Mononuclear cell (primary cell): ENCODE data around the gene FDX1. TPM values are rescaled to one million over a fixed set of nuclear protein-coding genes. Genes with fewer than 3 reads are reported as not detected.
"Not testable (repeated sequence)": the region's sequence is repeated elsewhere in the genome, so short reads cannot be mapped to it uniquely, and the experiment has no call there.

ENCODE experiments used
- H3K27me3 ChIP-seq: 2 replicates; pipeline ENCODE4 v1.6.0; 2011; ENCODE audit warnings: low read length, control low read depth; ENCODE audit not compliant: insufficient read depth
- H3K4me1 ChIP-seq: 2 replicates; pipeline ENCODE4 v1.5.1; 2011; ENCODE audit warnings: mild to moderate bottlenecking, low read length, control low read depth; ENCODE audit not compliant: insufficient read depth
- H3K4me3 ChIP-seq: 2 replicates; pipeline ENCODE4 v1.5.1; 2011; ENCODE audit warnings: mild to moderate bottlenecking, low read length, moderate library complexity
- H3K9me3 ChIP-seq: 2 replicates; pipeline ENCODE4 v1.5.1; 2011; ENCODE audit warnings: low read depth, mild to moderate bottlenecking, control low read depth, low read length
- total RNA-seq: library from RNA; depleted of rRNA; stranded (reverse); fragments of >200 nt; gene quantifications from one replicate; pipeline ENCODE4 v1.2.3, GENCODE V29; 2012

FDX1 gene, protein sequence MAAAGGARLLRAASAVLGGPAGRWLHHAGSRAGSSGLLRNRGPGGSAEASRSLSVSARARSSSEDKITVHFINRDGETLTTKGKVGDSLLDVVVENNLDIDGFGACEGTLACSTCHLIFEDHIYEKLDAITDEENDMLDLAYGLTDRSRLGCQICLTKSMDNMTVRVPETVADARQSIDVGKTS
- total RNA-seq, result 13.7 TPM

DNA sequence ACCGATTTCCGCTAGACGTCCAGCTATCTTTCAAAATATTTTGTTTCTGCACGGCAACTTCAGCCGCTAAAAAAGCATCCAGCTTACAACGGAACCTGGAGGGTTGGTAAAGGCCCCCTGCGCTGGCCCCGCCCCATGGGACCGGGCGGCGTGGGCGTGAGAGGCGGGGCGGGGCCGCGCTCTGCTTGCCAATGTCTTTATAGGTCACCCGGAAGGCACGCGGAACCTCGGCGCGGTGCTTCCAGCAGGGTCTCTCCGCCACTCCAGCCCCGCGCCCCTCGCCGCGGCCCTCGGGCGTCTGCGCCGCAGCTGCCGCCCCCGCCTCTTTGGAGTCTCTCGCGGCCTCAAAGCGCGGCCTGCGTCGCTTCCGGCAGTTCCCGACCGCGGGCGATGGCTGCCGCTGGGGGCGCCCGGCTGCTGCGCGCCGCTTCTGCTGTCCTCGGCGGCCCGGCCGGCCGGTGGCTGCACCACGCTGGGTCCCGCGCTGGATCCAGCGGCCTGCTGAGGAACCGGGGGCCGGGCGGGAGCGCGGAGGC is at the start of gene FDX1:
Gene FDX1, plus strand, starts transcription at position 218 of the 536 bp plus-strand sequence. Its CDS starts 173 bp downstream, at position 391.
- Histone ChIP-seq H3K27me3 (no peaks in the 10 kb centered on the region), H3K4me3 (peak within 1 kb of the TSS; percentile 53), H3K9me3 (no peaks in the 10 kb centered on the region), H3K4me1 (peaks cover 34% of the 10 kb centered on the region)

DNA sequence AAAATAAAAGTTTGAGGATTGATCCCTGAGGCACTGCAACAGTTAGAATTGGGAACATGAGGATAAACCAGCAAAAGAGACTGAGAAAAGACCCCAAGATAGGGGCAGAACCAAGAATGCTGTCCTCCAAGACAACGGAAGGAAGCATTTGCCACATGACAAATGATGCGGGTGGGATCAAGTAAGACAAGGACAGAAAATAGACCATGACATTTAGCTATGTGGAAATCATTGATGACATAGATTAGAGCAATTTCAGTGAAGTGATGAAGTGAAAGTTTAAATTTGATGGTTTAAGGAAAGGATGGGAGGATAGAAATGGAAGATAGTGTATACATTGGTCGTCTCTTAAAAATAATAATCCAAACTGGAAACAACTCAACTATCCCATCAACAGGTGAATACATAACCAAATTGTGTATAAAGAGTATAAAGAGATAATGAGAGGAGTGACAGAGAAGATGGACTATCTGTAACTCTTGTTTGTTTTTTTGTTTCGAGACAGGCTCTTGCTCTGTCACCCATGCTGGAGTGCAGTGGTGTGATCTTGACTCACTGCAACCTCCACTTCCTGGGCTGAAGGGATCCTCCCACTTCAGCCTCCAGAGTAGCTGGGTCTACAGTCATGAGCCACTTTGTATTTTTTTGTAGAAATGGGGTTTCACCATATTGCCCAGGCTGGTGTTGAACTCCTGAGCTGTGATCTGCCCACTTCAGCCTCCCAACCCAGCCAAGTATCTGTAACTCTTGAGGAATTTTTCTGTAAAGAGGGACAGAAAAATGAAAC is 48.7 kb upstream of the FDX1 start:
- Histone ChIP-seq H3K4me3 (no peak overlapping the region), H3K9me3 (no peaks in the 10 kb centered on the region), H3K4me1 (peaks cover 8% of the 10 kb centered on the region), H3K27me3 (no peaks in the 10 kb centered on the region)

DNA sequence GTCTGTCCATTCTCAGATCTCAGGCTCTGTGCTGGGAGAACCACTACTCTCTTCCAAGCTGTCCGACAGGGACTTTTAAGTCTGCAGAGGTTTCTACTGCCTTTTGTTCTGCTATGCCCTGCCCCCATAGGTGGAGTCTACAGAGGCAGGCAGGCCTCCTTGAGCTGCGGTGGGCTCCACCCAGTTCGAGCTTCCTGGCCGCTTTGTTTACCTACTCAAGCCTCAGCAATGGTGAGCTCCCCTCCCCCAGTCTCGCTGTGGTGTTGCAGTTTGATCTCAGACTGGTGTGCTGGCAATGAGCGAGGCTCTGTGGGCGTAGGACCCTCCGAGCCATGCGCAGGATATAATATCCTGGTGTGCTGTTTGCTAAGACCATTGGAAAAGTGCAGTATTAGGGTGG is 41.5 kb upstream of the FDX1 start:
- H3K4me3 ChIP-seq, H3K9me3 ChIP-seq, H3K27me3 ChIP-seq, H3K4me1 ChIP-seq: not testable (repeated sequence)

DNA sequence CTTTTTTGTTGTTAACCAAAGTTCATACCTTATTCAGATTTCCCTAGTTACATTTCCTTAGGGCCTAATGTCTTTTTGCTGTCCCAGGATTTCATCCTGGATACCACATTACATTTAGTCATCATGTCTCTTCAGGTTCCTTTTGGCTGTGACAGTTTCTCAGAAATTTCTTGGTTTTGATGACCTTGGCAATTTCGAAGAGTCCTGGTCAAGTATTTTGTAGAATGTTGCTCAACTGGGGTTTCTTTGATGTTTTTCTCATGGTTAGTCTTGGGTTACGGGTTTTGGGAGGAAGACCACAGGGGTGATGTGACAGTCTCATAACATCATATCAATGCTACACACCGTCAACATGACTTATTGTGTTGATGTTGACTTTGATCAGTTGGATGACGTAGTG is 39.8 kb upstream of the FDX1 start:
- Histone ChIP-seq H3K4me3 (no peak overlapping the region), H3K4me1 (no peaks in the 10 kb centered on the region), H3K9me3 (no peaks in the 10 kb centered on the region), H3K27me3 (no peaks in the 10 kb centered on the region)

DNA sequence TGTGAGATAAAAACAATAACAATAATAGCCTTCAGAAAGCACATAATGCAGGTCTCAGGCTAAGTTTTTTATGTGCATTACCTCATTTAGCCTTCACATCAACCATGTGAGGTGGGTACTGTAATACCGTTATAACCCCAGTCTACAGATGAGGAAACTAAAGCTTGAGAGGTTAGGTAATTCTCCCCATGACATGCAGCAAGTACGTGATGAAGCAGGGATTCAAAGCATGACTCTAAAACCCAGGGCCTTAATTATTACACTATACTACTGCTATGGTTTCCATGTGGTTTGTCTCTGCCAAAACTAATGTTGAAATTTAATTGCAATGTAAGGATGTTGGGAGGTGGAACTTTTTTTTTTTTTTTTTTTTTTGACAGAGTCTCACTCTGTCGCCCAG is 37.7 kb upstream of the FDX1 start:
- Histone ChIP-seq H3K4me1 (no peaks in the 10 kb centered on the region), H3K27me3 (no peaks in the 10 kb centered on the region), H3K4me3 (no peak overlapping the region), H3K9me3 (no peaks in the 10 kb centered on the region)

DNA sequence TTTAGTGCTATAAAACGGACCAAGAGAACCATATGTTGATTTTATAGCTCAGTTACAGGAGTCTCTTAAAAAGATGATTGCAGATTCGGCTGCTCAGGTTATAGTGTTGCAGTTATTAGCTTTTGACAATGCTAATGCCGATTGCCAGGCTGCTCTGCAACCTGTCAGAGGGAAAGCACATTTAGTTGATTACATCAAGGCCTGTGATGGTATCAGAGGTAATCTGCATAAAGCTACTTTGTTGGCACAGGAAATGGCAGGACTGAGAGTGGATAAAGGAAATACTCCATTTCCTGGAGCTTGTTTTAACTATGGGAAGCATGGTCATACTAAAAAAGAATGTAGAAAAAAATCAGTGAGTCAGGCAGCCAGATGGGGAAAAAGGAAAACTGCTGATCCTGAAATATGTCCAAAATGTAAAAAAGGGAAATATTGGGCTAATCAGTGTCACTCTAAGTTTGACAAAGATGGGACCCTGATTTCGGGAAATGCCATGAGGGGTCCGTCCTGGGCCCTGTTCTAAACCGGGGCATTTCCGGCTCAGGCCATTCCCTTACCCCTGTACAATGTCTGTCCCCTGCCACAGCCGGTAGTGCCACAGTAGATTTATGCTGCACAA is 32.0 kb upstream of the FDX1 start:
- H3K9me3 ChIP-seq, H3K4me3 ChIP-seq, H3K4me1 ChIP-seq, H3K27me3 ChIP-seq: not testable (repeated sequence)

DNA sequence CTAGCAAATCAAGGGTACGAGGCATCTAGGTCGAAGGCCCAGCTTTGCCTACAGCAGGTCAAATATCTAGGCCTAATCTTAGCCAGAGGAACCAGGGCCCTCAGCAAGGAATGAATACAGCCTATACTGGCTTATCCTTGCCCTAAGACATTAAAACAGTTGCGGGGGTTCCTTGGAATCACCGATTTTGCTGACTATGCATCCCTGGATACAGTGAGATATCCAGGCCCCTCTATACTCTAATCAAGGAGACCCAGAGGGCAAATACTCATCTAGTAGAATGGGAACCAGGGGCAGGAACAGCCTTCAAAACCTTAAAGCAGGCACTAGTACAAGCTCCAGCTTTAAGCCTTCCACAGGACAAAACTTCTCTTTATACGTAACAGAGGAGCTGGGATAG is 26.2 kb upstream of the FDX1 start:
- H3K4me3 ChIP-seq, H3K27me3 ChIP-seq, H3K9me3 ChIP-seq, H3K4me1 ChIP-seq: not testable (repeated sequence)

DNA sequence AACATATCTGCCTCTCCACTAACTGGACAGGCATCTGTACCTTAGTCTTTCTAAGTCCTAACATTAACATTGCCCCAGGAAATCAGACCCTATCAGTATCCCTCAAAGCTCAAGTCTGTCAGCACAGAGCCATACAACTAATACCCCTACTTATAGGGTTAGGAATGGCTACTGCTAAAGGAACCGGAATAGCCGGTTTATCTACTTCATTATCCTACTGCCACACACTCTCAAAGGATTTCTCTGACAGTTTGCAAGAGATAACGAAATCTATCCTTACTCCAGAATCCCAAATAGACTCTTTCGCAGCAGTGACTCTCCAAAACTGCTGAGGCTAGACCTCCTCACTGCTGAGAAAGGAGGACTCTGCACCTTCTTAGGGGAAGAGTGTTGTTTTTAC is 24.1 kb upstream of the FDX1 start:
- not testable (repeated sequence) for H3K27me3 ChIP-seq, H3K9me3 ChIP-seq, H3K4me1 ChIP-seq, H3K4me3 ChIP-seq

DNA sequence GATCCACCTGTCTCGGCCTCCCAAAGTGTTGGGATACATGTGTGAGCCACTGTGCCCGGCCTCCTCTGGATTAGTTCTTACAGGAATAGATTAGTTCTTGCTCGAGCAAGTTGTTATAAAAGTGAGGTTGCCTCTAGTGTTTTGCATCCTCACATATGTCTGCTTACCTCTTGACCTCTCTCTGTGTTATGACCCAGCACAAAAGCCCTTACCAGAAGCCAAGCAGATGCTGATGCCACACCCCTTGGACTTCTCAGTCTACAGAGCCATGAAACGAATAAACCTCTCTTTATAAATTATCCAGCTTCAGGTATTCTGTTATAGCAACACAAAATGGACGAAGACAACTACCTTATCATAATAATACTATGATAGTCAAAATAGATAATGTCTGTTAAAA is 22.4 kb upstream of the FDX1 start:
- no peak overlapping the region for H3K4me3 ChIP-seq
- no peaks in the 10 kb centered on the region for H3K9me3 ChIP-seq
- peaks cover 12% of the 10 kb centered on the region for H3K4me1 ChIP-seq
- no peaks in the 10 kb centered on the region for H3K27me3 ChIP-seq

DNA sequence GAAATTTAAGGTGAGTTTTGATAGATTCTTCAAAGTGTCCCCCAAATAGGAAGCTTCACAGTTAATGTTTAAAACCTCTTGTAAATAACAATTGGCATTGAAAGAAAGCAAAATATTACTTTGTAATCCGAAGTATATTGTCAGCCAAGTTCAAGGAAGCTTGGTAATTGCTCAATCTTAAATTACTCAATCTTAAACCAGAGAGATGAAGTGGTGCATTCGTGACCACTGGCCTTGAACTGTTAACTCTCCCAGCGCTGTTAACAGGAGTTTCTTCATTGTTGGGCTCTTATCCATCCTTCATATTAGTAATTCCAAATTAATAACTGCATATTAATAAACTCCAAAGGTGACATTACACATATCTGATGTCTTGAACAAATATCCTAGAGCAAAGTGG is 20.6 kb upstream of the FDX1 start:
- Histone ChIP-seq H3K4me3 (no peak overlapping the region), H3K4me1 (peaks cover 12% of the 10 kb centered on the region), H3K9me3 (no peaks in the 10 kb centered on the region), H3K27me3 (no peaks in the 10 kb centered on the region)

DNA sequence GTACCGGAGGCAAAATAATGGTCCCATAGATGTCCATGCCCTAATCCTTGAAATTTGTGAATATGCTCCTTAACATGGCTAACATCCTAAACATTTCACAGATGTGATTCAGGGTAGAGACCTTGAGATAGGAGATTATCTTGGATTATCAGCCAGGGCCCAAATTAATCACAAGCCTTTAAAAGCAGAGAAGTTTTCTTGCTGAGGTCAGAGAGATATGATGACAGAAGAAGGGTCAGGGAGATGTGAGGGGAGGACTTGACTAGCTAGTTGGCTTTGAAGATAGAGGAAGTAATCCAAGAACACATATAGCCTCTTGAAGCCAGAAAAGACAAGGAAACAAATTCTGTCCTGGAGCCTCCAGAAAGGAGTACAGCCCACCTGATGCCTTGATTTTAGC is 19.1 kb upstream of the FDX1 start:
- H3K4me3 ChIP-seq, result no peak overlapping the region
- peaks cover 12% of the 10 kb centered on the region for H3K4me1 ChIP-seq
- no peaks in the 10 kb centered on the region for H3K9me3 ChIP-seq
- H3K27me3 ChIP-seq, result no peaks in the 10 kb centered on the region

DNA sequence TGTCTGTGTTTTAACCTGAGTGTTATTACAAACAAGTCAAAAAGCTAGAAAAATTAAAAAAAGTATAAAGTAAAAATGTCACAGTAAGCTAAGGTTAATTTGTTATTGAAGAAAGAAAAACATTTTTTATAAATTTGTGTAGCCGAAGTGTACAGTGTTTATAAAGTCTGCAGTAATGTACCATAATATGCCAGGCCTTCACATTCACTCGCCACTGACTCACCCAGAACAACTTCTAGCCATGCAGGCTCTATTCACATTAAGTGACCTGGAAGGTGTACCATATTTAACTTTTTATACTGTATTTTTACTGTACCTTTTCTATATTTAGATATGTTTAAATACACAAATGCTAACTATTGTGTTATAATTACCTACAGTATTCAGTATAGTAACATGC is 14.7 kb upstream of the FDX1 start:
- H3K4me3 ChIP-seq, result no peak overlapping the region
- H3K27me3 ChIP-seq, result no peaks in the 10 kb centered on the region
- H3K9me3 ChIP-seq, result no peaks in the 10 kb centered on the region
- peaks cover 4% of the 10 kb centered on the region for H3K4me1 ChIP-seq

DNA sequence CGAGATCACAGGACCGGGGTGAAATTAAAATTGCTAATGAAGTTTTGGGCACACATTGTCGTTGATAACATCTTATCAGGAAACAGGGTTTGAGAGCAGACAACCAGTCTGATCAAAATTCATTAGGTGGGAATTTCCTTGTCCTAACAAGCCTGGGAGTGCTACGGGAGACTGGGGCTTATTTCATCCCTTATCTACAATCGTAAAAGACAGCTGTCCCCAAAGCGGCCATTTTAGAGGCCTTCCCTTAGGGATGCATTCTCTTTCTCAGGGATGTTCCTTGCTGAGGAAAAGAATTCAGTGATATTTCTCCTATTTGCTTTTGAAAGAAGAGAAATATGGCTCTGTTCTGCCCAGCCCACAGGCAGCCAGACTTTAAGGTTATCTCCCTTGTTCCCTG is 8.1 kb upstream of the FDX1 start:
- H3K9me3 ChIP-seq, H3K4me3 ChIP-seq, H3K27me3 ChIP-seq, H3K4me1 ChIP-seq: not testable (repeated sequence)

DNA sequence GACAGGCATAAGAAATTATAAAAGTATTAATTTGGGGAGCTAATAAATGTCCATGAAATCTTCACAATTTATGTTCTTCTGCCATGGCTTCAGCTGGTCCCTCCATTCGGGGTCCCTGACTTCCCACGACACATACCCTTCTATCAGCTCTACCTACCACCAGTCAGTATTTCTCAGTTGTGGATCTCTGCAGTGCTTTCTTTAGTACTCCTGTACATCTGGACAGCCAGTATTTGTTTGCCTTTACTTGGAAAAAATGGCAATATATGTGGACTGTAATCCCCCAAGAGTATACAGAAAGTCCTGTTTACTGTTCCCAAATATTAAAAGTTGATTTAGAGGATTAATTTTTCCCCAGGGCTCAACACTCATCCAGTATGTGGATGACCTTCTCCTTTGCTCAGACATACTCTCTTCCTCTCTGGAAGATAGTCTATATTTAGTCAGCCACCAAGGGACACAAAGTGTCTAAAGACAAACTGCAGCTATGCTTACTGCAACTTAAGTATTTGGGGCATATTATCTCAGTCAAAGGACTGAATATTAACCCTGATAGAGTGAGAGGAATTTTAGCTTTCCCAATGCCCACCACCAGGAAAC is 7.3 kb upstream of the FDX1 start:
- Histone ChIP-seq H3K27me3 (no peaks in the 10 kb centered on the region), H3K9me3 (no peaks in the 10 kb centered on the region), H3K4me1 (no peaks in the 10 kb centered on the region), H3K4me3 (no peak overlapping the region)

DNA sequence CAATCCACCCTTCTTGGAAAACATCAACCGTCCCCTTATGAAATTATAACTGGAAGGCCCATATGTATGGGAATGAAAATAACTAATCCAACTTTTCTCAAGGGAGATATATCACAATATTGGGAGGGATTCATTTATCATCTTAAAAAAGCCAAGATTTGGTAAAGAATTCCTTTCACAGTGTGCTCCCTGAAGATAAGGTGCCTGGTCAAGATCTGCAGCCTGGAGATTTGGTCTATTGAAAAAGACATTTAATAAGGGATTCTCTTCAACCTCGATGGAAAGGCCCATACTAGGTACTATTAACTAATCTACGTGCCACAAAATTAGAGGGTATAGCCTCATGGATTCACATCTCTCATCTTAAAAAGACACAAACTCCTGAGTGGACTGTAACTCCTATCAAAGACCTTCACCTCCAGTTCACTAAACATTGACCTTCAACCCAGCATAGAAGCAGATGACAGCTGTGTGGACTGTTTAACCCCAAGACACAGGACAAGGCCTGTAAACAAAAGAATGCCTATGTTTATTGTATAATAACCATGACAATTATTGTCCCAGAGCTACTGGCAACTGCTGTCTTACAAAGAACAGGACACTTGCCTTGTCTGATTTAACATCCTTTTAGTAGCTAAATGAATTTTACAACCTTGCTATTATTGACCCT is 4.8 kb upstream of the FDX1 start:
- H3K9me3 ChIP-seq, result no peaks in the 10 kb centered on the region
- no peak overlapping the region for H3K4me3 ChIP-seq
- H3K27me3 ChIP-seq, result no peaks in the 10 kb centered on the region
- H3K4me1 ChIP-seq, result peaks cover 12% of the 10 kb centered on the region
